Measurements from ENCODE around the gene TPO. TPM values are rescaled to one million over a fixed set of nuclear protein-coding genes. Genes with fewer than 3 reads are reported as not detected.

The TPO gene
- total RNA-seq, 1 donor from 2014 or later = not detected

DNA sequence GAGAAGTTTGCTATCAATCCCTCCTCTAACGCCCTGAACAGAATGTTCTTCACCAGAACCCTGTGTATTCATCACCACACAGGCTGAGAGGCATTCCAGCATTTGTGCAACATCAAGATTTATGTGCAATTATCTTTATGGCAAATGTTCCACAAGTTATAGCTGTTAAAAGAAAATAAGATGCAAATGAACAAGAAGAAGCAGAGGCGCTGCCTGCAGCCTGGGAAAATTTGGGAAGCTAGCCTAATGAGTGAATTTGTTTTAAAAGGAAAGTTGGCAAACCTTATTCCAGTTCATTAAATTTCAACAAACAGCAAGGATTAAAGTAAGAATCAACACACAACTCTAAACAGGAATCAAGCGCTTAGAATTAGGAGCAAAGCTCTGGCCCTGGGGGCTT lies 5.3 kb downstream of the TPO start:
- H3K9me3 Mint-ChIP-seq = no peaks in the 10 kb centered on the region
- Histone ChIP-seq H3K36me3 (no peaks in the 10 kb centered on the region), H3K4me1 (peaks cover 17% of the 10 kb centered on the region), H3K79me2 (ENCODE audit: low read depth) (no peaks in the 10 kb centered on the region), H3K9me3 (ENCODE audit: low read depth) (no peaks in the 10 kb centered on the region), H2AFZ (replicated peaks) (no peak overlapping the region), H3K4me3 (no peak overlapping the region), H3K4me2 (no peak overlapping the region), H3F3A (ENCODE audit: low read depth) (no peaks in the 10 kb centered on the region), H3K27me3 (no peaks in the 10 kb centered on the region), H3K27ac (no peak overlapping the region), H4K20me1 (ENCODE audit: low read depth) (no peaks in the 10 kb centered on the region), H3K9ac (no peak overlapping the region)
- peak; percentile 18 for DNase-seq (ENCODE audit: low spot score)
- H3K36me3 Mint-ChIP-seq = no peaks in the 10 kb centered on the region
- peaks cover 4% of the 10 kb centered on the region for H3K27me3 Mint-ChIP-seq (ENCODE audit: insufficient read depth, low read depth)
- no peak overlapping the region for H3K4me3 Mint-ChIP-seq
- H3K27ac Mint-ChIP-seq = no peak overlapping the region
- peaks cover 28% of the 10 kb centered on the region for H3K4me1 Mint-ChIP-seq
- no peak for TF ChIP-seq CTCF (IDR thresholded peaks at IDR 0.05)
- TF ChIP-seq EZH2 (IDR thresholded peaks at IDR 0.05) = no peak
- TF ChIP-seq EZH2phosphoT487 (IDR thresholded peaks at IDR 0.05) = no peak

DNA sequence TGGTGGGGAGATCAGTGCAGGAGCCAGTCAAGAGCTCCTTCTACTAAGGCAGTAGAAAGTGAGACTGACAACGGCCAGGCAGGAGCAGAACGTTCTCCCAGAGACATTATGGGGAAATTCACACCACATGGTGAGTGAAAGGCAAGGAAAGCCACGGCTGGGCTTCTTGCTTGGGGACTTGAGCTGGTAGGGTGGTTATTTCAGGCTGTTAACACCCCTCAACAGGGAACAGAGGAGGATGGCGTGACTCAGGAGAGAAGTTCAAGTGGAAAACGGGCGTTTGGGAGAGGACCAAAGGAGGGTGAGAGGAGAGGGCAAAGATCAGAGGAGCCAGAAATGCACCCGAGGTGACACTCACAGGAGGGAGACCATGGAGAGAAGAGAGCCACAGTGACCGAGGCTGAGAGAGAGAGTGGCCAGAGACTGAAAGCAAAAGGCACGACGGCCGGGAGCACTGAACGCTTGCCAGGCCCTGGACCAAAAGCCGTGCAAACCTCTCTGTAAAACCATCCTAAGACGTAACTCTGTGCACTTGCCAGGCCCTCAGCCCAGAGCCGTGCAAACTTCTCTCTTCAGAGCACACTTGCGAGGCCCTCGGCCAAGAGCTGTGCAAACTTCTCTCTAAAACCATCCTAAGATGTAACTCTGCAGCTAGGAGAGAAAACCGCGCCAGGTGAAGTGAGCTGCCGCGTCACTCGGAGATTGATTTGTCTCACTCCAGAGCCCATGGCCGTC lies 7.7 kb downstream of the TPO start:
- H3K9me3 Mint-ChIP-seq = peaks cover 2% of the 10 kb centered on the region
- no peaks in the 10 kb centered on the region for H3K36me3 ChIP-seq
- no peak overlapping the region for H3K4me3 ChIP-seq
- H3K4me2 ChIP-seq = no peak overlapping the region
- H3K27me3 Mint-ChIP-seq (ENCODE audit: insufficient read depth, low read depth) = peaks cover 5% of the 10 kb centered on the region
- H3K9ac ChIP-seq = no peak overlapping the region
- no peaks in the 10 kb centered on the region for H3K27me3 ChIP-seq
- peaks cover 17% of the 10 kb centered on the region for H3K4me1 ChIP-seq
- H3K36me3 Mint-ChIP-seq = no peaks in the 10 kb centered on the region
- H3K27ac ChIP-seq = no peak overlapping the region
- H3F3A ChIP-seq (ENCODE audit: low read depth) = no peaks in the 10 kb centered on the region
- H3K4me1 Mint-ChIP-seq = peaks cover 17% of the 10 kb centered on the region
- no peak overlapping the region for H3K4me3 Mint-ChIP-seq
- H3K27ac Mint-ChIP-seq = no peak overlapping the region
- DNase-seq (ENCODE audit: low spot score) = no peak
- H2AFZ ChIP-seq (replicated peaks) = no peak overlapping the region
- H3K9me3 ChIP-seq (ENCODE audit: low read depth) = no peaks in the 10 kb centered on the region
- no peaks in the 10 kb centered on the region for H4K20me1 ChIP-seq (ENCODE audit: low read depth)
- TF ChIP-seq EZH2phosphoT487 (IDR thresholded peaks at IDR 0.05) (no peak), CTCF (IDR thresholded peaks at IDR 0.05) (no peak), EZH2 (IDR thresholded peaks at IDR 0.05) (no peak)
- no peaks in the 10 kb centered on the region for H3K79me2 ChIP-seq (ENCODE audit: low read depth)

GRCh38 chr2:1421731-1422130 lies 8.5 kb downstream of the TPO start:
- Histone ChIP-seq H3K4me2 (no peak overlapping the region), H3K36me3 (no peaks in the 10 kb centered on the region), H3K4me1 (peaks cover 17% of the 10 kb centered on the region), H3K9ac (no peak overlapping the region), H3F3A (ENCODE audit: low read depth) (no peaks in the 10 kb centered on the region), H3K27ac (no peak overlapping the region), H3K79me2 (ENCODE audit: low read depth) (no peaks in the 10 kb centered on the region), H3K9me3 (ENCODE audit: low read depth) (no peaks in the 10 kb centered on the region), H4K20me1 (ENCODE audit: low read depth) (no peaks in the 10 kb centered on the region), H3K4me3 (no peak overlapping the region), H2AFZ (replicated peaks) (no peak overlapping the region), H3K27me3 (no peaks in the 10 kb centered on the region)
- H3K9me3 Mint-ChIP-seq = peaks cover 2% of the 10 kb centered on the region
- H3K4me1 Mint-ChIP-seq = peaks cover 15% of the 10 kb centered on the region
- TF ChIP-seq CTCF (IDR thresholded peaks at IDR 0.05) (no peak), EZH2 (IDR thresholded peaks at IDR 0.05) (no peak), EZH2phosphoT487 (IDR thresholded peaks at IDR 0.05) (no peak)
- no peak overlapping the region for H3K27ac Mint-ChIP-seq
- DNase-seq (ENCODE audit: low spot score) = no peak
- H3K4me3 Mint-ChIP-seq = no peak overlapping the region
- H3K27me3 Mint-ChIP-seq (ENCODE audit: insufficient read depth, low read depth) = peaks cover 5% of the 10 kb centered on the region
- H3K36me3 Mint-ChIP-seq = no peaks in the 10 kb centered on the region
